GM19397 (cell line): Measurements from ENCODE around the gene PHB1.
"Not testable (repeated sequence)": the region's sequence is repeated elsewhere in the genome, so short reads cannot be mapped to it uniquely, and the experiment has no call there.

Source experiments
- ATAC-seq: cut with Tn5 transposase; IDR thresholded peaks from one replicate; pipeline ENCODE4 v1.9.1; 2021; ENCODE audit warnings: mild to moderate bottlenecking, moderate library complexity; ENCODE audit not compliant: unreplicated experiment

The PHB1 gene

DNA sequence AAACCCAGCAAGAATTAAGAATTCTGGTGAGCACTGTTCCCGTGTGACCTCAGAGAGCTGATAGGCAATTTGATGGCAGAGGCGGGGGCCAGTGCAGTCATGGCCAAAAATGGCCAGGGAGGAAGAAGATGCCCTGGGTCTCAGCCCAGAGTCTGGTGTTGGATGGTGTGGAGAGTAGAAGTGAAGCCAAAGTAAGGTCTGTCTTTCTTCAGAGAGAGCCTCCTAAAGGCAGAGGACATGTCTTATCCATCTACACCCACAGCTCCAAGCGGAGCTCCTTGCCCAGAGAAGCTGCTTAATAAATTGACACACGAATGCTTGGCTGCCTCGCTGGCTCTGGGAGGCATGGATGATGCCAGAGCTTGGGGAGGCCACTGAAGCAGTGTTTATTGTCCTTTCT is 32.9 kb downstream of the PHB1 start:
- no peak for ATAC-seq

DNA sequence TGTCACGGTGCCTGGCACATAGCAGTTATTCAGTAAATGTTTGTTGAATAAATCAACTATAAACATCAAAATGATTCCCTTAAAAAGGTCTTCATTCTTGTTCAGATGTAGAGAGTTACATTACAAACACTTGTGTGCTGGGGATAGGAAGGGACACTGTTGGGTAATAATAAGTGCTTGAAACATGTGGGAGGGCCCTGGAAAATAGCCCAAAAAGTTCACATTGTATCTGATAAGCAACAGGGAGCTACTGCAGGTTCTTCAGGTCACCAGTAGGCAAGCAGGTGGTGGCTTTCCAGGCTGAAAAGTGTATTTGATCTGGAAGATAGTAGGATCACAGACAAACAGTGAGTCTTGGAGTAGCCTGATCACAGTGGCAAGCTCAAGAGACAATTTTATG is 33.6 kb downstream of the PHB1 start:
- no peak for ATAC-seq

DNA sequence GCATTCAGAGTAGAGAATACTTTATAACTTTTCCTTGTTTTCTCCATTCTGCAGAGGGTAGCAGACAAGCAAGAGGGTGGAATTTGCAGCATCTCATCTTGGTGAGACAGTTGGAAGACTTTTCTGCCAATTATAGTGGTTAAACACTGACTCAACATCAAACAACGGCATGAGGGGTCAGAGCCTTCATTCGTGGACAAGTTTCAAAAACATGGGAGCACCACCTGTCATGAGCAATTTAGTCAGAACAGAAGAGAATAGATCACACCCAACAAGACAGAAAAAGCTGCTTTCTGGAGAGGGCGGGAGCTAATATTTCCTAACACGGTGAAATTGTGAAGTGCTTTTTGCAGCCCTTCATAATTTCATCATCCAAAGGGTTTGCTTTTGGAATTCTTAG is 34.8 kb downstream of the PHB1 start:
- no peak for ATAC-seq

DNA sequence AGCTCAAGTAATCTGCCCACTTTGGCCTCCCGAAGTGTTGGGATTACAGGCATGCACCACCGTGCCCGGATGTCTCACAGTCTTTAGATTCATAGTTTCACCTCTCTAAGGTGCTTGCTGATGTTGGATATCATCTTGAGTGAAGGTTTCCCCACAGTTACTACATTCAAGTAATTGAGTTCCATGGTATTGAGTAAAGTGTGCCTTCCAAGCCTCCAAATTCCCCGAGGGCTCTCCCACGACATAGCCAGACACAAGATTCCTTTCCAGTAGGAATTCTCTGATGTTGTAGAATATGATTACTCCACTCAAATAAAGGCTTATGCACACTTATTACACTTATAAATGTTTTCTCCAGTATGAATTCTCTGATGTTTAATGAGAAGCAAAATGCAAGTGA is 36.4 kb downstream of the PHB1 start:
- no peak for ATAC-seq

DNA sequence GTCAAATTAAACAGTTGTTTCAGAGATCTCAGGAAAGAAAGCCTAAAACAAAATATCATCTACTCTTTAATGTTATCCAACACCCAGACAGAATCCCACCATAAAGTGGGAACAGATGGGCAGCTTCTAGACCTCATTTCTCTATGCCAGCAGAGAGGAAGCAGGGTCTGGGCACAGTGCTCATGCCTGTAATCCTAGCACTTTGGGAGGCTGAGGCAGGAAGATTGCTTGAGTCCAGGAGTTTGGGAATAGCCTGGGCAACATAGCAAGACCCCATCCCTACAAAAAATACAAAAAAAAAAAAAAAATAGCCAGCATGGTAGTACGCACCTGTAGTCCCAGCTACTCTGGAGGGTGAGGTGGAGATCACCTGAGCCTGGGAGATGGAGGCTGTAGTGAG is 39.1 kb downstream of the PHB1 start:
- ATAC-seq, result no peak

DNA sequence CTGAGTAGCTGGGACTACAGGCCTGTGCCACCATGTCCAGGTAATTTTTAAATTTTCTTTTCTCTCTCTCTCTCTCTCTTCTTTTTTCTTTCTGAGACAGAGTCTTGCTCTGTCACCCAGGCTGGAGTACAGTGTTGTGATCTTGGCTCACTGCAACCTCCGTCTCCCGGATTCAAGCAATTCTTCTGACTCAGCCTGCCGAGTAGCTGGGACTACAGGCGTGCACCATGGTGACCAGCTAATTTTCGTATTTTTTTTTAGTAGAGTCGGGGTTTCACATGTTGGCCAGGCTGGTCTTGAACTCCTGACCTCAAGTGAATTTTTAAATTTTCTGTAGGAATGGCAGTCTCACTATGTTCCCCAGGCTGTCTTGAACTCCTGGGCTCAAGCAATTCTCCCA is 41.6 kb downstream of the PHB1 start:
- no peak for ATAC-seq

DNA sequence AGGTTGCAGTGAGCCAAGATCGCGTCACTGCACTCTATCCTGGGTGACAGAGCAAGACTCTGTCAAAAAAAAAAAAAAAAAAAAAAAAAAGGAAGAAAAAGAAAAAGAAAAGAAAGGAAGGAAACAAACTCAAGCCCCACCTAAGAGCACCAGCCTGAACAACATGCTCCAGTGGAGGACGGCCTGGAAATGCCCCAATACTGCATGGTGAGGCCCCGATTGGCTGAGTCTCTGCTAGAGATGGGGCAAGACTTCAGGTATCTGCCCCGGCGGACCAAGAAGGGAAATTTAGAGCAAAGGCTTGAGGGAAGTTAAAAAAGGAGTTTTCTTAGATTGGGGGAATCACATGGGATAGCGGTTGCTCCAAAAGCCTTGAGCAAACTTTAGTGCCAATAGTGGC is 42.3 kb downstream of the PHB1 start:
- no peak for ATAC-seq

DNA sequence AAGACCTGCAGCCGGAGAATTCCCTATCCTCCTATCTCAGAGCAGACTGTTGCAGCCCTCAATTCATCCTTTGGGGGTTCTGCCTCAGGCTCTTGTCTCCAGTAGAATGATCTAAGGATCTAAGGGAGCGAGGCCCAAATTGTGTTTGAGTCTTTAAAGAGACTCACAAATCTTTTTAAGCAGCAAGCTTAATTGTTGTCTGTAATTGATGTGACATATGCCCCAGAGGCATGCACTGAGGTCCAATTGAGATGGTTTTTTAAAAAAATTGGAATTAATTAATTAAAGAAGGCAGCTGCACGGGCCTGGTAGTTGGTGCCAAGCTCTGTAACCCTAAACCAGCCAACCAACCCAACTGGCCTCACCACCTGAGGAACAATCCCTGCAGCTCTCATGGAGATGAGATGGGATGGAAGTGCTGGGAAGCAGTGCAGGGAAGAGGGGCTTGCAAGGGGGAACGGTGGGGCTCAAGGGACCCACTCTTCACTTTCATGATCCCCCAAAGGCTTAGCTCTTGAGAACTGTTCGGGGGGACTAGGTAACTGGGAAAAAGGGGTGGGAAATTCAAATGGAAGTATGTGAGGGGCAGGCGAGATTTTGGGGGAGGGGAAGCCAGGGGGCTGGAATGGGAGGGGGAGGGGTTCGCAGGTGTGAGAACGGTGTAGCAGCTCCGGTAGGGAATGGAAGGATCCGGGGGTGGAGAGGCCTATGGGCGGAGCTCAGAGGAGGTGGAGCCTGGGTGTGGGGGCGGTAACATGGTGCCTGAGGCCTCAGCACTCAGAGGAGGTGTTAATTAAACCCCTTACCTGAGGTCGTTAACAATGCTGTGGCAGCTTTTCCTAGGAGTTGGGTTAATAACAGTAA is 43.5 kb downstream of the PHB1 start:
- ATAC-seq, result no peak

DNA sequence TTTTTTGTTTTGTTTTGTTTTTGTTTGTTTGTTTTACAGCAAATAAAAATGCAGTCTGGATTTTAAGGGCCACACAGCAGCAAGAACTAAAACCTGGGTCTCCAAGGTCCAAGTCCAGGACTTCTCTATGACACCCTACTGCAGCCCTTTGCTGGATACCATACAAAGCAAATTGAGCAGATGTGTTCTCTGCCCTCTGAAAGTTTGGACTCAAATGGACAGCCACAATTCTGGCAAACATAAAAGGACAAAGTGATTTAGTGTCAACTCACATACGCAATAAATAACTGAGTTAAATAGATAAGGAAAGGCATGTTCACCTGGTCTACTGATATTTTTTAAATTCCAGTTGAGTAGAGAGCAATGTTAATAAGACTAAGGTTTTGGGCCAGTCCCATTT is 44.9 kb downstream of the PHB1 start:
- ATAC-seq, result no peak

DNA sequence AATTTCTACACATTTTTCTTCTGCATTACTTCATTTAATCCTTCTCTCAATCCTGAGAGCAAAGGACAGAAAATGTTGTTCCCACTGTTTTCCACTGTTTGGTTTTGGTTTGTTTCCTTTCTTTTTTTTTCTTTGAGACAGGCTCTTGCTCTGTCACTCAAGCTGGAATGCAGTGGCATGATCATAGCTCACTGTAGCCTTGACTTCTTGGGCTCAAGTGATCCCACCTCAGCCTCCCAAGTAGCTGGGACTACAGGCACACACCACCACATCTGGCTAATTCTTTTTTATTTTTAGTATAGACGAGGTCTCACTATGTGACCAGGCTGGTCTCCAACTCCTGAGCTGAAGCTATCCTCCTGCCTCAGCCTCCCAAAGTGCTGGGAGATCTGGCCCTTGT is 45.6 kb downstream of the PHB1 start:
- no peak for ATAC-seq

DNA sequence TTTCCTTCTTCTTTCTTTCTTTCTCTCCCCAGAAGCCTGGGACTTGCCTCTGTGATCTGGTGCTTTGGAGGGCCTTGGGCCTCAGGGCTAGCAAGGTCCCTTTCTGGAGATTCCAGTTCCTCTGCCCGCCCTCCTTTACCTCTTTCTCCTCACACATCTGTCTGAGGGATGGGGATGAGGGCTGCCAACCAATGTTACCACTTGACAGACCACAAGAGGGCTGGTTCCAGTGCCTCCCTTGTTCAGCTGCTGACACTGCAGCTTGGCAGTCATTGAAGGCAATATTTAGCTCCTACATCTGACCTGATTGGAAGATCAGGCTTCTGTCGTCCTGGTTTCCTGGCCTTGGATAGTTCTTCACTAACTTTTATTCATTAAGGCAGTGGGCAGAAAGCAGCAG is 49.0 kb downstream of the PHB1 start:
- ATAC-seq, result no peak

DNA sequence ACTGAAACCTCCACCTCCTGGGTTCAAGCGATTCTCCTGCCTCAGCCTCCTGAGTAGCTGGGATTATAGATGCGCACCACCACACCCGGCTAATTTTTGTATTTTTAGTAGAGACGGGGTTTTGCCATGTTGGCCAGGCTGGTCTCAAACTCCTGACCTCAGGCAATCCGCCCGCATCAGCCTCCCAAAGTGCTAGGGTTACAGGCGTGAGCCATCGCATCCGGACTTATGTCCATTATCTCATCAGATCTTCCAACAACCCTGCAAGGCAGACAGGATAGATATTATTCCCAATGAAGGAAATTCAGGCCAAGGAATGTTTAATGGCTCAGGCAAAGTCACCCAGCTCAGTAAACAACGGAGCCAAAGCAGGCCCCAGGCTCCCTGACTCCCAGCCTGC is 49.6 kb downstream of the PHB1 start:
- not testable (repeated sequence) for ATAC-seq

DNA sequence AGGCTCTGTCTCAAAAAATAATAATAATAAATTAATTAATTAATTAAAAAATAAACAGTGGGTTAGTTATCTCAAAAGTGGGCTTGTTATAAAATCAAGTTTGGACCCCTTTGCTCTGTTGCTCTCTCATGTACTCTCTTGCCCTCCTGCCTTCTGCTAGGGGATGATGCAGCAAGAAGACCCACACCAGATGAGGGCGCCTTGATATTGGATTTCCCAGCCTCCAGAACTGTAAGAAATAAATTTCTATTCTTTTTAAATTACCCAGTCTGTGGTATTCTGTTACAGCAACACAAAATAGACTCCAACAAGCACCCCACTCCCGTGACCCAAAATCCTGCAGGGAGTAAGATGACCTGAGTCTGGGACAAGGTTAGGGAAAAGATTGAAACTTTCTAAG is 50.6 kb downstream of the PHB1 start:
- no peak for ATAC-seq

DNA sequence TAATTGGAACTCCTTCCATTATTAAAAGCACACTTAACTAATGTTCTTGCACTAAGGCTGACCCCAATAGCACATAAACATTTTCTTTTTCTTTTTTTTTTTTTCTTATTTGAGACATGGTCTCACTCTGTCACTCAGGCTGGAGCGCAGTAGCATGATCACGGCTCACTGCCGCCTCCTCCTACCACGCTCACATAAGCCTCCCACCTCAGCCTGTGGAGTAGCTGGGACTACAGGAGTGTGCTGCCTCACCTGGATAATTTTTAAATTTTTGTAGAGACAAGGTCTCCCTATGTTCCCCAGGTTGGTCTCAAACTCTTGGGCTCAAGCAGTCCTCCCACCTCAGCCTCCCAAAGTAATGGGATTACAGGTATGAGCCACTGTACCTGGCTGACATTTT is 51.4 kb downstream of the PHB1 start:
- ATAC-seq, result no peak

DNA sequence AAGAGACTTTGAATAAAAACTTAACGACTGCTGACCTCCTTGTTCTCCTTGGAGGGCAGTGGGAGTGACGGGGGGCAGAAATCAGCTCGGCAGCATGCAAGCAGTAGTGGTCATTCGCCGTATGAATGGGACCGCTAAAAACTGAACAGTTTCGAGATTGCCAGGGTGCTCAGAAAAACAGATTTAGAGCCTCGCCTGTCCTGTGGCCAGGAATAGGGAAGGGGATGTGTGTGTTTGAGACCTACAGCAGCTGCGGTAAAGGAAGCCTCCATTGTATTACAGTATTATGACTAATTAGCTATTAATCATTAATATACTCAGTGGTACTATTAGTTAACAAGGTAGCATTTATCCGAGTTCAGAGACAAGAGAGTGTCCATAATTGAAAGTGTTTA is 52.0 kb downstream of the PHB1 start:
- no peak for ATAC-seq

DNA sequence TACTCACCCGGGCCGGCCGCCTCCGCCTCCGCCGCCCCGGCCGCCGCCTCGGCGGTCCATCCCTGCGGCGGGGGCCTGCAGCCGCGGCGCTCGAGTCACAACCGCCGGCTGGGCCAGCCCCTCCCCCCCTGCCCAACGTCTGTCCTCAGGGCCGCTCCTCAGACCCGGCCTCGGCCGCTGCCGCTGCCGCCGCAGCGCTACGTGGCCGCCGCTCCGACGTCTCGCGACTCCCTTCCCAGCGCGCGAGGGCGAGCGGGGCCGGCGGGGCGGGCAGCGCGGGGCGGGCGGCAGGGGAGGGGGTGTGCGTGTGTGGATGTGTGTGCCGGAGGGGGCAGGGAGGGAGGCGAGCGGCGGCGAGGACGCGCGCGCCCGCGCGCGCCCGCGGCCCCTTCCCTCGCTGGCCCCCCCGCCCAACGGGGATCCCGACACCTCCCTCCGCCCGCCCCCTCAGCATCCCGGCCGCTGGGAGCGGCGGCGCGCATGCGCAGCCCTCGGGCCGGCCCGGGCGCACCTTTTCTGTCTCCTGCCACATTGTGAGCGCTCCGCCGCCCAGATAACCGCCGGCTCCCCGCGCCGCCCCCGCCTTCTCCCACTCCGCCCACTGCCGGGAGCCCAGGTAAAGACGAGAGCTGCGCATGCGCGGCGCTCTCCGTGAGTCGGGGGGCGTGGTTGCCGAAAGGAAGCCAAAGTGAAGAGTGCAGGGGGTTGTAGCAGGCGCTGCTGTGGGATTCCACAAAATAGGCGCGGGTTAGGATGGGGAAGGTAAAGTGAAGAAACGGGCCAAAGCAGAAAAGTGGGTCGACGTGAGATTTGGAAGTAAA is 52.6 kb downstream of the PHB1 start, which contains the start of gene ZNF652:
Gene ZNF652, minus strand, starts transcription at position 349 of the 821 bp plus-strand sequence. CDS start 44,525 bp downstream, outside the sequence.
- ATAC-seq, result peak; percentile 69

DNA sequence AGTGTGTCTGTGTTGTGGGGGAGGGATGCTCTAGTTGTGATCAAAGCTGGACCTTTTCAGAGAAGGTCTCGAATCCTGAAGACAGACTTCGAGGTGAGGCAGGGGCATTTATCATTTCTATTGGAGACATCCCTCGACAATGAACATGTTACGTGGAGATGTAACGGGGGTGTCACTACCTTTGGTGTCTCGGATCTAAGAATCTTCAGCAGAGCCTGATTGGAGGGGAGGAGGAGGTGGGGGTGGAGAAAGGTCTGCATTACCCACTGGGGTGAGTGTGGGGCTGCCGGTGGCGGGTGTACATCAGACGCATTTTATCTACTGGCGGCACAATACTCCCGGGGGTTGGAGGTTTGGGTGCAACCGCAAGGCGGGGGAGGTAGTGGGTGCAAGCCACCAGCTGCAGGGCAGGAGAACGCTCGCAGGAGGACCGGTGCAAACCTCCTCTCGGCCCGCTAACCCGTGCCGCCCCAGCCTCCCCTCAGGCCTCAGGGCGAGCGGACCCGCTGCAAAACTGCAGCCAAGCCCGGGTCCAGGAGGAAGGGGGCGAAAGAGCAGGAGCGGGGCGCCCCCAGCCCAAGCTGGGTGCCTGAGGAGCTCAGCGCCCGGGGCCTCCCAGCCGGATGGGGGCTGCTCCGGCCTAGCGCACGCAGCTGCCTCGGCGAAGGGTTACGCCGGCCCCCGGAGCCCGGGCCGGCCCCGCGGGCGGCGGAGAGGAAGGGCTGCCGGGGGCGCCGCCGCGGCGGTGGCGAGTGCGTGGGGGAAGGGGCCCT is 53.4 kb downstream of the PHB1 start:
- peak; percentile 34 for ATAC-seq

DNA sequence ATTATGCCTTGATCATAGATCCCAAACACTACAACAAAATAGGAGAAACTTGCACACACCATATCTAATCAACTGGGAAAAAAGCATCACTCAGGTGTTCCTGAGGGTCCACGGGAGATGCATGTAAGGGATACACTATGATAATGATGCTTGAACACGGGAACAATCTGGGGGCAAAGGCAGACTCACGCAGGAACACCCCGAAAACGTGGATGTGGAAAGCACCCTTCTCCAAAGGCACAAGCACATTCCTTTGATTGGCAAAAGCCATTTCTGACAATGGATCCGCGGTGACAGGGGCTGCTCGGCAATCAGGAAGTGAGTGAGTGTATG is 53.9 kb downstream of the PHB1 start:
- no peak for ATAC-seq

DNA sequence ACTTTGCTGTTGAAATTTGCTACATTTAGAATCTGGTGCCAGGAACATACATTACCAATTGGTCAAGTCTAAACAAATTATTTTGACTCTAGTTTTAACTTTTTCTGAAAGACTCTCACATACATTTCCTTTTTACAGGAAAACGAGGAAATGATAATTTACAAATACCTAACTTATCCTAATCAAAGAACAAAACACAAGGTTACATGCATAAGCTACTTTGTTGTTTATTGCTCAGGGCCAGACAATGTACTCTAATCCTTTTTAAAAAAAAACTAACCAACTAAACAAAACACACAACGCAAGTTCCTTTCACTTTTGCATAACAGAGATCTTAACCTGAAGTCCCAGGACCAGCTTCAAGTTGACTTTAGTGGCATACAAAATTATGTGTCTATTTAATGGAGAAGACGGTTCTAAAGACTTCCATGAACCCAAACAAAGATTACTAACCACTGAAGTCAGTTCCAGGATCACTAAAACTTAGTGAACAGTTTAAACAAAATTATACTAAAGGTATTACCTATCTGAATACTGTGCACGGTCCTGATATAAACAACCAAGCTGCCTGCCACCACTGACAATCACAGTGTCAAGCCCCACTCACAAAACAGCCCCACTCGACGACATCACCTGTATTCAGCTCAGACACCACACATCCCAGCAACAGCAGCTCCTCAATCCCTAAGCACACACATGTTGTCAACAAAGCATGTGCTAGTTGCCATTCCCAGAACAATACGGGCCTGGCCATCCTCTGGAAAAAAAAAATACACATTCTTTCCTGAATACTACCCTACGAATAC is 54.5 kb downstream of the PHB1 start:
- ATAC-seq, result no peak

DNA sequence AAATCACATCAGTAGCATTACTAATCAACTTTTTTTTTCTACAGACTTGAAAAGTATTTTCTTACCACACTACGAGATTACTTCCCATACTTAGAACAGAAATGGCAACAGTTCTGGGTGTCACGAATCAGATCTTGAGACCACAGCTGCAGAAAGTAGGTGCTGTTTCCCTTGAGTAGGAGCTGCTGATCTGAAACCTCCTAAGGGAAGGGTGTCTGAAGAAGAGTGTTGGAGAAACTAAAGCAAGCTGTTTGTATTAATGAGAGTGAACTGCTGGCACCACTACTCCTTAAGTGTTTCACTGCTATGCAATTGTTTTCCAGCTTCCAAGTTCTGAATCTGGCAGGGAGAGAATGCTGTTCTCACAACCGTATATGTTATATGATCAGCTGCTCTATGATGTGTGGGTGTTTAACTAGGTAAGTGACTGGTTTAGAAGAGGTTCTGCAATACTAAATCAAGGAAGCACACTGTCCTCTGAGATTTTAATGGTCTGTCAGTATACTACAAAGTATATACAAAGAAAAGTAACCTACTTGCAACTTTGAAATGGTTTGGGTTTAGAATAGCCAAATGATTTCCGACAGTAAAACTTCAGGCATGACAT is 55.9 kb downstream of the PHB1 start:
- no peak for ATAC-seq
